Measurements from ENCODE around the gene HCAR3. TPM values are rescaled to one million over a fixed set of nuclear protein-coding genes. Genes with fewer than 3 reads are reported as not detected.
A peak's percentile ranks its signal among the peaks of the same experiment; 100 is the strongest.

Gene HCAR3
- polyA plus RNA-seq, 2 of the 4 experiments (the other 2 are of a cell fraction), result not detected

GRCh38 chr12:122747224-122748135 lies 30.9 kb upstream of the HCAR3 start:
- H3K27ac ChIP-seq, result peak overlapping the region in 1 of 2 experiments; percentile 79; a peak in 3 of 6 replicates
- POLR2A ChIA-PET, result no interaction called here
- DNase-seq (ENCODE audit: low read depth in 1 of 2, low spot score in 1 of 2) (no peak), ATAC-seq (no peak), FAIRE-seq (no peak)
- WGBS (ENCODE audit: missing lambda C conversion rate), result 69% methylated on average over 9 of the region's 9 CpGs
- H3K9me3 ChIP-seq, result no peaks in the 10 kb centered on the region
- no peak overlapping the region for H3K4me2 ChIP-seq
- CTCF ChIA-PET, result interaction anchor here (1.0 to 3.1 kb wide), 2 partner anchors 17 to 110 kb away, joined by 4 to 24 read pairs; partner anchors contain the start of gene HCAR1
- TF ChIP-seq MYC (IDR thresholded peaks at IDR 0.05; ENCODE audit: borderline replicate concordance, low read length) (no peak), ZFP36 (IDR thresholded peaks at IDR 0.05; ENCODE audit: borderline replicate concordance, partially characterized antibody) (no peak)
- H3K4me1 ChIP-seq, result peaks cover 15% of the 10 kb centered on the region
- H3K4me3 ChIP-seq, result no peak overlapping the region

- ChIA-PET POLR2A (no interaction called here), CTCF (interaction anchor here (1.7 kb wide), 1 partner anchor 84 kb away, joined by 3 read pairs; no protein-coding TSS in a partner anchor)
- WGBS (ENCODE audit: missing lambda C conversion rate), result 91% methylated on average over 7 of the region's 7 CpGs
- TF ChIP-seq HES2 (IDR thresholded peaks at IDR 0.05), result no peak
- no peak for TF ChIP-seq FOSB (CRISPR knock-in tag; IDR thresholded peaks at IDR 0.05)
- TF ChIP-seq KDM5A (IDR thresholded peaks at IDR 0.05), result no peak
- no peak for TF ChIP-seq SREBF2 (IDR thresholded peaks at IDR 0.05)
- no peak for TF ChIP-seq RAD21 (conservative IDR thresholded peaks at IDR 0.05 in 1 of 2, IDR thresholded peaks at IDR 0.05 in 1 of 2)
- no peak for TF ChIP-seq ZC3H11A (IDR thresholded peaks at IDR 0.05)
- TF ChIP-seq HOXA7 (CRISPR knock-in tag; IDR thresholded peaks at IDR 0.05), result no peak
- TF ChIP-seq USF2 (IDR thresholded peaks at IDR 0.05), result no peak
- no peak for TF ChIP-seq ZFP36 (IDR thresholded peaks at IDR 0.05; ENCODE audit: borderline replicate concordance, partially characterized antibody)
- Histone ChIP-seq H3K4me3 (no peak overlapping the region), H3K27ac (no peak overlapping the region), H3K4me2 (no peak overlapping the region), H3K9me3 (no peaks in the 10 kb centered on the region), H3K4me1 (0 out of 3 replicates have a peak, but pooled peaks cover 3% of the 10 kb centered on the region)
- DNase-seq (ENCODE audit: low read depth in 1 of 2, low spot score in 1 of 2) (no peak), FAIRE-seq (no peak), ATAC-seq (no peak)
These were observed 27.4 kb upstream of the HCAR3 start for GRCh38 chr12:122743895-122744525.

GRCh38 chr12:122740351-122740750 lies 23.7 kb upstream of the HCAR3 start:
- no peak for FAIRE-seq
- H3K27ac ChIP-seq, result no peak overlapping the region
- no peak overlapping the region for H3K4me2 ChIP-seq
- no peak for ATAC-seq
- CTCF ChIA-PET, result interaction anchor here (0.8 to 2.2 kb wide), 3 partner anchors 12 to 103 kb away, joined by 3 to 11 read pairs (median 7); partner anchors contain the start of gene DENR
- POLR2A ChIA-PET, result no interaction called here
- DNase-seq (ENCODE audit: low read depth in 1 of 2, low spot score in 1 of 2), result peak in 1 of 2 experiments; percentile 45
- no peak overlapping the region for H3K4me3 ChIP-seq
- TF ChIP-seq TFCP2L1 (CRISPR knock-in tag; IDR thresholded peaks at IDR 0.05) (no peak), CEBPB (IDR thresholded peaks at IDR 0.05) (peak; percentile 17 to 89; a peak in 3 of 4 replicates)
- no peaks in the 10 kb centered on the region for H3K4me1 ChIP-seq
- WGBS (ENCODE audit: missing lambda C conversion rate), result 86% methylated on average over 7 of the region's 7 CpGs
- no peaks in the 10 kb centered on the region for H3K9me3 ChIP-seq

DNA sequence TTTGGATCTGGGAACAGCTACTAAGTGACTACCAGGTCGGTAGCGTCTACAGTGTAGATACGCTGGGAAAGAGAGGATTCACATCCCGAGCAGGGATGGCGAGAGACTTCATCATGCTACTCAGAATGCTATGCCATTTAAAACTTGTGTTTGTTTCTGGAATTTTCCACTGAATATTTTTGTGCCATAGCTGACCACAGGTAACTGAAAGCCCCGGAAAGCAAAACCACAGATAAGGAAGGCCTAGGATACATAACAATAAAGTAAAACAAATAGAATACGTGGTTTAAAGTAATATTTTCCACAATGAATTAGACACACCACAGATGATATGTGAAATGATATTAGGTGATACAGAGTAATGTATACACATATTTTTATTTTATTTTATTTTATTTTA lies 22.0 kb upstream of the HCAR3 start:
- POLR2A ChIA-PET, result interaction anchor here (1.1 kb wide), 1 partner anchor 12 kb away, joined by 3 read pairs; no protein-coding TSS in a partner anchor

More for the DNA sequence above, 22.0 kb upstream of the HCAR3 start:
- Histone ChIP-seq H3K4me3 (no peak overlapping the region), H3K4me1 (no peaks in the 10 kb centered on the region), H3K4me2 (no peak overlapping the region), H3K27ac (no peak overlapping the region), H3K9me3 (no peaks in the 10 kb centered on the region)
- no peak for FAIRE-seq
- 92% methylated on average over 7 of the region's 7 CpGs for WGBS (ENCODE audit: missing lambda C conversion rate)
- CTCF ChIA-PET, result interaction anchor here (0.8 to 2.2 kb wide), 2 partner anchors 14 to 101 kb away, joined by 3 to 7 read pairs; no protein-coding TSS in a partner anchor
- ATAC-seq, result no peak
- no peak for DNase-seq (ENCODE audit: low read depth in 1 of 2, low spot score in 1 of 2)
- TF ChIP-seq TP53 (CRISPR knock-in tag; IDR thresholded peaks at IDR 0.05) (no peak), CHD4 (IDR thresholded peaks at IDR 0.05; ENCODE audit: borderline replicate concordance) (no peak), FOXS1 (CRISPR knock-in tag; IDR thresholded peaks at IDR 0.05) (no peak), GATA3 (IDR thresholded peaks at IDR 0.05; ENCODE audit: borderline replicate concordance) (no peak), HES2 (IDR thresholded peaks at IDR 0.05) (no peak), ZFP36 (IDR thresholded peaks at IDR 0.05; ENCODE audit: borderline replicate concordance, partially characterized antibody) (no peak), CEBPB (IDR thresholded peaks at IDR 0.05) (no peak)
- TF ChIP-seq, protein P1, sequence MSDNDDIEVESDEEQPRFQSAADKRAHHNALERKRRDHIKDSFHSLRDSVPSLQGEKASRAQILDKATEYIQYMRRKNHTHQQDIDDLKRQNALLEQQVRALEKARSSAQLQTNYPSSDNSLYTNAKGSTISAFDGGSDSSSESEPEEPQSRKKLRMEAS (IDR thresholded peaks at IDR 0.05), result no peak
